Measurements from ENCODE around the gene TEAD1. TPM values are rescaled to one million over a fixed set of nuclear protein-coding genes. Genes with fewer than 3 reads are reported as not detected.

TEAD1 gene
- total RNA-seq, 2 donors from 2014 or later, result 76.4 to 94.4 TPM

DNA sequence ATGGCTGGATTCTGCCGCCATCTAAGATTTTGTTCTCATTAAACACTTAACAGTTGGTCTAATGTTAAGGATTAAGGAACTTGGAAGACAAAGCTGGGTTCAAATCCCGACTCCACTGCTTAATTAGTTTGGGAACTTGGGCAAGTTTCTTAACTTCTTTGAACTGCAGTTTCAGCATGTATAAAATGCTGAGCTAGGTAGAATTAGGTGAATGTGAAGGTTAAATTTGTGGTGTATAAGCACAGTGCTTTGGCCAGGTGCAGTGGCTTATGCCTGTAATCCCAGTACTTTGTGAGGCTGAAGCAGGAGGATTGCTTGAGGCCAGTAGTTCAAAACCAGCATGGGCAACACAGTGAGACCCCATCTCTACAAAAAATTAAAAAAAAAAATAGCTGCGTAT lies 174.2 kb downstream of the TEAD1 start:
- Histone ChIP-seq H3K4me1 (ENCODE audit: control insufficient read depth, insufficient read depth, low read length) (peaks cover 18% of the 10 kb centered on the region), H3K27me3 (ENCODE audit: control insufficient read depth, insufficient read depth, low read length, poor library complexity, severe bottlenecking) (no peaks in the 10 kb centered on the region), H3K9ac (ENCODE audit: extremely low read depth, low read length, poor library complexity, severe bottlenecking) (no peak overlapping the region), H3K36me3 (ENCODE audit: control insufficient read depth, insufficient read depth, low read length) (no peaks in the 10 kb centered on the region), H3K9me3 (ENCODE audit: control insufficient read depth, low read length) (no peaks in the 10 kb centered on the region), H3K27ac (ENCODE audit: low read depth, low read length) (no peak overlapping the region), H3K4me3 (ENCODE audit: low read length) (no peak overlapping the region)
- H3K4me3 Mint-ChIP-seq, result no peak overlapping the region
- H3K9me3 Mint-ChIP-seq, result no peaks in the 10 kb centered on the region
- H3K27me3 Mint-ChIP-seq (ENCODE audit: insufficient read depth), result no peaks in the 10 kb centered on the region
- H3K27ac Mint-ChIP-seq, result no peak overlapping the region
- 94 to 96% methylated on average over 2 to 3 of the region's 3 CpGs for WGBS, 2 experiments (ENCODE audit: insufficient coverage in 1 of 2, insufficient read length in 1 of 2)
- no peak for DNase-seq
- TF ChIP-seq, protein P1, sequence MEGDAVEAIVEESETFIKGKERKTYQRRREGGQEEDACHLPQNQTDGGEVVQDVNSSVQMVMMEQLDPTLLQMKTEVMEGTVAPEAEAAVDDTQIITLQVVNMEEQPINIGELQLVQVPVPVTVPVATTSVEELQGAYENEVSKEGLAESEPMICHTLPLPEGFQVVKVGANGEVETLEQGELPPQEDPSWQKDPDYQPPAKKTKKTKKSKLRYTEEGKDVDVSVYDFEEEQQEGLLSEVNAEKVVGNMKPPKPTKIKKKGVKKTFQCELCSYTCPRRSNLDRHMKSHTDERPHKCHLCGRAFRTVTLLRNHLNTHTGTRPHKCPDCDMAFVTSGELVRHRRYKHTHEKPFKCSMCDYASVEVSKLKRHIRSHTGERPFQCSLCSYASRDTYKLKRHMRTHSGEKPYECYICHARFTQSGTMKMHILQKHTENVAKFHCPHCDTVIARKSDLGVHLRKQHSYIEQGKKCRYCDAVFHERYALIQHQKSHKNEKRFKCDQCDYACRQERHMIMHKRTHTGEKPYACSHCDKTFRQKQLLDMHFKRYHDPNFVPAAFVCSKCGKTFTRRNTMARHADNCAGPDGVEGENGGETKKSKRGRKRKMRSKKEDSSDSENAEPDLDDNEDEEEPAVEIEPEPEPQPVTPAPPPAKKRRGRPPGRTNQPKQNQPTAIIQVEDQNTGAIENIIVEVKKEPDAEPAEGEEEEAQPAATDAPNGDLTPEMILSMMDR (conservative IDR thresholded peaks at IDR 0.05), result no peak
- H3K36me3 Mint-ChIP-seq (ENCODE audit: low read depth), result peaks cover 3% of the 10 kb centered on the region
- peaks cover 26% of the 10 kb centered on the region for H3K4me1 Mint-ChIP-seq

DNA sequence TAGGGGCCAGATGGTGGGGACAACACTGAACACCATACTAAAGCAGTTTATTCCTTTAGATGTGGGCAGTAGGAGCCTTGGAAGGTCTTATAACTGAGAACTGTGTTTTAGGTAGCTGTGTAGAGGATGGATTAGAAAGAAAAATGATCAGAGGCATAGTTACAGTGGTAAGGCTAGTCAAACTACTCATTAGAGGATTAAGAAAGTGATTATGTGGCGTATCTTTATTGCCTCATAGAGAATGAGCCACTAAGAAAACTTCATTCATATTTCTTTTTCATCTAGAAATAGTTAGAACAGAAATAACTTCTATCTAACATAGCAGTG lies 179.1 kb downstream of the TEAD1 start:
- no peak overlapping the region for H3K9ac ChIP-seq (ENCODE audit: extremely low read depth, low read length, poor library complexity, severe bottlenecking)
- H3K27me3 ChIP-seq (ENCODE audit: control insufficient read depth, insufficient read depth, low read length, poor library complexity, severe bottlenecking), result no peaks in the 10 kb centered on the region

DNA sequence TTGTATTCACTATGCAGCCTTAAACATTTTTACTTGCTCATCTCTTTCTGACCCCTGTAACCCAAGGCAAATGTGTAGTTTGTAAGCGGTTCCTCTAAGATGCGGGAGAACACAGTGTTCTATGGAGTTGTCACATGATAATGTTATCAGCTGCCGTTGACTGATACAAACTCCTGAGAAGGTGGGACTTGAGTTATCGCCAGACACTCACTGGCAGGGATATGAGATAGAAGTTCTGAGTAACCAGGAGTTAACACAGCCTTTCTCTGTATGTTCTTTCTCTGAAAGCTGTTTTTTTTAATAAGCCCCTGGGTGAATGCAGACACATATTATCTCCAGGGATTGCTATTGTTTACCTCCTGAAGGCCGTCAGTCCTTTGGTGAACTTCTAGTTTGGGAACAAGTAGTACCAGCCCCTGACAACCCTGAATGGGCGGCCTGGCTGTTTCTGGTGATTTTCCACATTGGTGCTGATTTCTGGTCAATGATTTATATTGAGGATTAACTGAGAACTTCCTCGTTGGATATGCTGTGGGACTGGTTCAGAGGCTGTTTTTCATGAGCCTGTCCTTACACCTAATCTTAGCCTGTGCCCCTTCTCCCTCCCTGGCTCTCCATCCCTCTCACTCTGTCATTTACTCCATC lies 179.6 kb downstream of the TEAD1 start:
- H3K9me3 Mint-ChIP-seq, result no peaks in the 10 kb centered on the region
- H3K27ac Mint-ChIP-seq, result peak overlapping the region; percentile 16
- Histone ChIP-seq H3K9ac (ENCODE audit: extremely low read depth, low read length, poor library complexity, severe bottlenecking) (no peak overlapping the region), H3K9me3 (ENCODE audit: control insufficient read depth, low read length) (no peaks in the 10 kb centered on the region), H3K36me3 (ENCODE audit: control insufficient read depth, insufficient read depth, low read length) (peaks cover 5% of the 10 kb centered on the region), H3K4me3 (ENCODE audit: low read length) (no peak overlapping the region), H3K27ac (ENCODE audit: low read depth, low read length) (peak overlapping the region; percentile 6), H3K4me1 (ENCODE audit: control insufficient read depth, insufficient read depth, low read length) (no peaks in the 10 kb centered on the region), H3K27me3 (ENCODE audit: control insufficient read depth, insufficient read depth, low read length, poor library complexity, severe bottlenecking) (no peaks in the 10 kb centered on the region)
- no peak overlapping the region for H3K4me3 Mint-ChIP-seq
- H3K4me1 Mint-ChIP-seq, result peaks cover 22% of the 10 kb centered on the region
- no peaks in the 10 kb centered on the region for H3K27me3 Mint-ChIP-seq (ENCODE audit: insufficient read depth)
- no peak for DNase-seq
- 65 to 71% methylated on average over 6 to 7 of the region's 7 CpGs for WGBS, 2 experiments (ENCODE audit: insufficient coverage in 1 of 2, insufficient read length in 1 of 2)
- TF ChIP-seq, protein P1 (conservative IDR thresholded peaks at IDR 0.05), result no peak
- H3K36me3 Mint-ChIP-seq (ENCODE audit: low read depth), result peaks cover 3% of the 10 kb centered on the region

More for the DNA sequence above, 179.1 kb downstream of the TEAD1 start:
- H3K9me3 Mint-ChIP-seq, result no peaks in the 10 kb centered on the region
- H3K4me3 Mint-ChIP-seq, result no peak overlapping the region
- Histone ChIP-seq H3K27ac (ENCODE audit: low read depth, low read length) (no peak overlapping the region), H3K4me1 (ENCODE audit: control insufficient read depth, insufficient read depth, low read length) (no peaks in the 10 kb centered on the region), H3K9me3 (ENCODE audit: control insufficient read depth, low read length) (no peaks in the 10 kb centered on the region), H3K4me3 (ENCODE audit: low read length) (no peak overlapping the region), H3K36me3 (ENCODE audit: control insufficient read depth, insufficient read depth, low read length) (peaks cover 5% of the 10 kb centered on the region)
- TF ChIP-seq, protein P1 (conservative IDR thresholded peaks at IDR 0.05), result no peak
- H3K36me3 Mint-ChIP-seq (ENCODE audit: low read depth), result peaks cover 3% of the 10 kb centered on the region
- H3K27me3 Mint-ChIP-seq (ENCODE audit: insufficient read depth), result no peaks in the 10 kb centered on the region
- H3K4me1 Mint-ChIP-seq, result peaks cover 22% of the 10 kb centered on the region
- H3K27ac Mint-ChIP-seq, result peak overlapping the region; percentile 41
- no CpG with 5 or more reads among the region's 1 CpG for WGBS, 2 experiments (ENCODE audit: insufficient coverage in 1 of 2, insufficient read length in 1 of 2)
- no peak for DNase-seq
